Measurements from ENCODE around the gene STK33. TPM values are rescaled to one million over a fixed set of nuclear protein-coding genes. Genes with fewer than 3 reads are reported as not detected.
A peak's percentile ranks its signal among the peaks of the same experiment; 100 is the strongest.
"Not testable (repeated sequence)": the region's sequence is repeated elsewhere in the genome, so short reads cannot be mapped to it uniquely, and the experiment has no call there.

Gene STK33
- total RNA-seq, 1 experiment from 2014 or later: 1.8 TPM

GRCh38 chr11:8512547-8512946, 81.5 kb downstream of the STK33 start:
- Histone ChIP-seq H3K4me3 (no peak overlapping the region), H3K27me3 (peaks cover 16% of the 10 kb centered on the region), H3K36me3 (no peaks in the 10 kb centered on the region), H3K9me3 (no peaks in the 10 kb centered on the region)
- no peak for DNase-seq

- Histone ChIP-seq H3K36me3 (no peaks in the 10 kb centered on the region), H3K27me3 (peaks cover 4% of the 10 kb centered on the region; the same call in 1 of the 2 replicates), H3K4me3 (no peak overlapping the region), H3K9me3 (no peaks in the 10 kb centered on the region)
- DNase-seq: no peak
Measured at GRCh38 chr11:8503910-8504364, 90.1 kb downstream of the STK33 start.

- Histone ChIP-seq H3K9me3 (no peaks in the 10 kb centered on the region), H3K4me3 (no peak overlapping the region), H3K27me3 (peaks cover 4% of the 10 kb centered on the region; the same call in 1 of the 2 replicates), H3K36me3 (no peaks in the 10 kb centered on the region)
- DNase-seq: no peak
Measured at GRCh38 chr11:8501836-8502235, 92.2 kb downstream of the STK33 start.

- no peaks in the 10 kb centered on the region for H3K36me3 ChIP-seq
- peaks cover 9% of the 10 kb centered on the region for H3K27me3 ChIP-seq
- no peak for DNase-seq
- H3K4me3 ChIP-seq: no peak overlapping the region
- H3K9me3 ChIP-seq: no peaks in the 10 kb centered on the region
Measured at GRCh38 chr11:8488395-8488794, 105.6 kb downstream of the STK33 start.

GRCh38 chr11:8487261-8487660, 106.8 kb downstream of the STK33 start:
- Histone ChIP-seq H3K36me3 (no peaks in the 10 kb centered on the region), H3K9me3 (no peaks in the 10 kb centered on the region), H3K27me3 (peaks cover 7% of the 10 kb centered on the region), H3K4me3 (no peak overlapping the region)
- DNase-seq: no peak

GRCh38 chr11:8484251-8484650, 109.8 kb downstream of the STK33 start:
- Histone ChIP-seq H3K9me3 (no peaks in the 10 kb centered on the region), H3K4me3 (no peak overlapping the region), H3K36me3 (no peaks in the 10 kb centered on the region), H3K27me3 (peaks cover 7% of the 10 kb centered on the region)
- DNase-seq: no peak

GRCh38 chr11:8480858-8481257, 113.2 kb downstream of the STK33 start:
- Histone ChIP-seq H3K4me3 (no peak overlapping the region), H3K9me3 (no peaks in the 10 kb centered on the region), H3K27me3 (peaks cover 13% of the 10 kb centered on the region), H3K36me3 (no peaks in the 10 kb centered on the region)
- no peak for DNase-seq

GRCh38 chr11:8477680-8478079, 116.3 kb downstream of the STK33 start:
- H3K9me3 ChIP-seq: no peaks in the 10 kb centered on the region
- no peaks in the 10 kb centered on the region for H3K36me3 ChIP-seq
- no peak for DNase-seq
- no peak overlapping the region for H3K4me3 ChIP-seq
- H3K27me3 ChIP-seq: peaks cover 23% of the 10 kb centered on the region

GRCh38 chr11:8477151-8477550, 116.9 kb downstream of the STK33 start:
- H3K9me3 ChIP-seq: no peaks in the 10 kb centered on the region
- no peak for DNase-seq
- H3K27me3 ChIP-seq: peaks cover 23% of the 10 kb centered on the region
- H3K4me3 ChIP-seq: no peak overlapping the region
- H3K36me3 ChIP-seq: no peaks in the 10 kb centered on the region

- not testable (repeated sequence) for H3K9me3 ChIP-seq, H3K4me3 ChIP-seq, H3K27me3 ChIP-seq, DNase-seq, H3K36me3 ChIP-seq
Measured at GRCh38 chr11:8467806-8468205, 126.2 kb downstream of the STK33 start.

- not testable (repeated sequence) for H3K9me3 ChIP-seq, H3K36me3 ChIP-seq, DNase-seq, H3K4me3 ChIP-seq, H3K27me3 ChIP-seq
Measured at GRCh38 chr11:8467356-8467755, 126.7 kb downstream of the STK33 start.

GRCh38 chr11:8466884-8467283, 127.1 kb downstream of the STK33 start:
- H3K9me3 ChIP-seq, H3K4me3 ChIP-seq, H3K27me3 ChIP-seq, H3K36me3 ChIP-seq, DNase-seq: not testable (repeated sequence)

GRCh38 chr11:8459711-8460399, 134.2 kb downstream of the STK33 start:
- H3K4me3 ChIP-seq: no peak overlapping the region
- peaks cover 8% of the 10 kb centered on the region; the same call in 1 of the 2 replicates for H3K27me3 ChIP-seq
- no peaks in the 10 kb centered on the region for H3K36me3 ChIP-seq
- no peak for DNase-seq
- H3K9me3 ChIP-seq: no peaks in the 10 kb centered on the region

- no peaks in the 10 kb centered on the region for H3K9me3 ChIP-seq
- no peak for DNase-seq
- H3K27me3 ChIP-seq: peaks cover 6% of the 10 kb centered on the region; the same call in 1 of the 2 replicates
- H3K36me3 ChIP-seq: no peaks in the 10 kb centered on the region
- no peak overlapping the region for H3K4me3 ChIP-seq
Measured at GRCh38 chr11:8442301-8442700, 151.7 kb downstream of the STK33 start.

- Histone ChIP-seq H3K9me3 (no peaks in the 10 kb centered on the region), H3K27me3 (peaks cover 6% of the 10 kb centered on the region), H3K4me3 (no peak overlapping the region), H3K36me3 (no peaks in the 10 kb centered on the region)
- DNase-seq: no peak
Measured at GRCh38 chr11:8440649-8441048, 153.4 kb downstream of the STK33 start.

GRCh38 chr11:8429483-8429882, 164.5 kb downstream of the STK33 start:
- Histone ChIP-seq H3K27me3 (peaks cover 27% of the 10 kb centered on the region), H3K36me3 (no peaks in the 10 kb centered on the region), H3K9me3 (no peaks in the 10 kb centered on the region), H3K4me3 (no peak overlapping the region)
- no peak for DNase-seq

GRCh38 chr11:8426076-8426475, 168.0 kb downstream of the STK33 start:
- Histone ChIP-seq H3K4me3 (no peak overlapping the region), H3K9me3 (no peaks in the 10 kb centered on the region), H3K36me3 (no peaks in the 10 kb centered on the region), H3K27me3 (peaks cover 9% of the 10 kb centered on the region)
- peak; percentile 32 for DNase-seq

- Histone ChIP-seq H3K9me3 (no peaks in the 10 kb centered on the region), H3K27me3 (peaks cover 23% of the 10 kb centered on the region), H3K4me3 (no peak overlapping the region), H3K36me3 (no peaks in the 10 kb centered on the region)
- DNase-seq: no peak
Measured at GRCh38 chr11:8415195-8415594, 178.8 kb downstream of the STK33 start.

Data from MG63 (cell line).